ENCODE results near the gene ICE2.

GRCh38 chr15:60413231-60413824 lies 65.6 kb downstream of the ICE2 start:
- TF ChIP-seq ARNT (IDR thresholded peaks at IDR 0.05) (no peak), SP1 (IDR thresholded peaks at IDR 0.05) (no peak), BHLHE40 (IDR thresholded peaks at IDR 0.05; ENCODE audit: borderline replicate concordance) (no peak), L3MBTL2 (conservative IDR thresholded peaks at IDR 0.05) (no peak), ELF4 (IDR thresholded peaks at IDR 0.05) (no peak), LEF1 (IDR thresholded peaks at IDR 0.05; ENCODE audit: borderline replicate concordance) (no peak), SUZ12 (IDR thresholded peaks at IDR 0.05) (no peak), ZNF384 (IDR thresholded peaks at IDR 0.05) (no peak), FOXM1 (IDR thresholded peaks at IDR 0.05; ENCODE audit: borderline replicate concordance) (no peak)

Measured in HEK293T (cell line).